SK-N-SH (cell line): ENCODE results near the gene SLC6A3. TPM values are rescaled to one million over a fixed set of nuclear protein-coding genes. Genes with fewer than 3 reads are reported as not detected.

Experiments used
- CTCF ChIA-PET: fragments of 300-600, 350-600 bp; formaldehyde crosslinking; extraction: SDS; loops from one replicate; lab custom pipeline; 2021; lab: Yijun Ruan, JAX
- POLR2A ChIA-PET: fragments of 350-600 bp; sonication (Branson Sonifier 250); formaldehyde crosslinking; extraction: SDS; loops from one replicate; lab custom pipeline; 2020; ENCODE audit warnings: antibody characterized with exemption, inconsistent platforms; lab: Yijun Ruan, JAX
- DNase-seq: peaks from one replicate; pipeline ENCODE4 v3.0.0; 2012
- H2AFZ ChIP-seq: fragments of 200-600 bp; sonication (generic); 2 replicates; pipeline ENCODE4 v1.8.1; 2016; ENCODE audit warnings: antibody characterized with exemption, mild to moderate bottlenecking, low read depth
- H3F3A ChIP-seq: fragments of 200-600 bp; sonication (generic); replicated peaks from 2 replicates; pipeline ENCODE3; 2016; ENCODE audit warnings: antibody characterized with exemption, mild to moderate bottlenecking; ENCODE audit not compliant: insufficient read depth
- H3K27ac ChIP-seq, 2 experiments: fragments of 200-500 bp in 1 of 2; fragments of 200-600 bp in 1 of 2; sonication (Bioruptor generic) in 1 of 2; sonication (generic), shearing (Covaris generic) in 1 of 2; 2 replicates each; pipeline versions ENCODE4 v1.5.1 to v1.6.1; 2014 to 2016; ENCODE audit warnings: low read depth in 2 of 2, inconsistent platforms in 1 of 2, low read length in 1 of 2, mild to moderate bottlenecking in 1 of 2, mixed read lengths in 1 of 2
- H3K27me3 ChIP-seq: fragments of 200-600 bp; sonication (generic), shearing (Covaris generic); 2 replicates; pipeline ENCODE4 v1.6.1; 2016; ENCODE audit warnings: mixed run types; ENCODE audit not compliant: insufficient read depth
- H3K36me3 ChIP-seq, 2 experiments: fragments of 200-500 bp in 1 of 2; fragments of 200-600 bp in 1 of 2; sonication (Bioruptor generic) in 1 of 2; sonication (generic) in 1 of 2; replicated peaks in 1 of 2; 2 replicates each; pipeline versions ENCODE3 to v1.5.1; 2014 to 2016; ENCODE audit warnings: low read length in 1 of 2, mild to moderate bottlenecking in 1 of 2; ENCODE audit not compliant: insufficient read depth in 2 of 2, control insufficient read depth in 1 of 2
- H3K4me1 ChIP-seq, 2 experiments: fragments of 200-500 bp in 1 of 2; fragments of 200-600 bp in 1 of 2; sonication (Bioruptor generic) in 1 of 2; sonication (generic), shearing (Covaris generic) in 1 of 2; 2 replicates each; pipeline versions ENCODE4 v1.5.1 to v1.6.1; 2014 to 2016; ENCODE audit warnings: low read depth in 1 of 2, low read length in 1 of 2, mixed run types in 1 of 2; ENCODE audit not compliant: insufficient read depth in 2 of 2, control insufficient read depth in 1 of 2
- H3K4me2 ChIP-seq: fragments of 200-600 bp; sonication (generic), shearing (Covaris generic); 2 replicates; pipeline ENCODE4 v1.6.1; 2017; ENCODE audit warnings: mixed run types
- H3K4me3 ChIP-seq, 2 experiments: fragments of 200-500 bp in 1 of 2; fragments of 200-600 bp in 1 of 2; sonication (Bioruptor generic) in 1 of 2; sonication (generic), shearing (Covaris generic) in 1 of 2; 2 replicates each; pipeline versions ENCODE4 v1.5.1 to v1.8.1; 2014 to 2016; ENCODE audit warnings: low read depth in 2 of 2, inconsistent platforms in 1 of 2, low read length in 1 of 2, mild to moderate bottlenecking in 1 of 2, mixed read lengths in 1 of 2, moderate library complexity in 1 of 2
- H3K79me2 ChIP-seq: fragments of 200-600 bp; sonication (generic); 2 replicates; pipeline ENCODE4 v1.8.1; 2017; ENCODE audit warnings: mild to moderate bottlenecking; ENCODE audit not compliant: insufficient read depth
- H3K9ac ChIP-seq: fragments of 200-600 bp; sonication (generic); 2 replicates; pipeline ENCODE4 v1.6.1; 2017; ENCODE audit warnings: mixed run types
- H3K9me2 ChIP-seq: fragments of 200-600 bp; sonication (generic); 2 replicates; pipeline ENCODE4 v1.6.1; 2017; ENCODE audit warnings: mixed run types
- H3K9me3 ChIP-seq: fragments of 200-600 bp; sonication (generic); 2 replicates; pipeline ENCODE4 v1.6.1; 2017; ENCODE audit warnings: mixed run types, mild to moderate bottlenecking, moderate library complexity
- H4K20me1 ChIP-seq: fragments of 200-600 bp; sonication (generic); 2 replicates; pipeline ENCODE4 v1.6.1; 2017; ENCODE audit warnings: mild to moderate bottlenecking, mixed run types; ENCODE audit not compliant: insufficient read depth
- ELF1 ChIP-seq: IDR thresholded peaks from 2 replicates; pipeline ENCODE4 v1.4.0; 2012
- EZH2phosphoT487 ChIP-seq: fragments of 200-600 bp; sonication (generic); IDR thresholded peaks from 2 replicates; pipeline ENCODE4 v1.6.1; 2017; ENCODE audit warnings: low read depth, mixed run types, mild to moderate bottlenecking, antibody characterized with exemption, moderate library complexity, borderline replicate concordance
- FOSL2 ChIP-seq: IDR thresholded peaks from 2 replicates; pipeline ENCODE4 v1.4.0; 2012; ENCODE audit warnings: low read depth, mild to moderate bottlenecking, moderate library complexity, borderline replicate concordance
- MAX ChIP-seq: IDR thresholded peaks from 2 replicates; pipeline ENCODE4 v1.4.0; 2012; ENCODE audit warnings: low read depth
- MEF2A ChIP-seq: IDR thresholded peaks from 2 replicates; pipeline ENCODE4 v1.4.0; 2012; ENCODE audit warnings: low read depth, borderline replicate concordance
- NFIC ChIP-seq: IDR thresholded peaks from 2 replicates; pipeline ENCODE4 v1.4.0; 2012; ENCODE audit warnings: borderline replicate concordance
- NRF1 ChIP-seq: IDR thresholded peaks from 2 replicates; pipeline ENCODE4 v1.6.1; 2012; ENCODE audit warnings: low read depth, mild to moderate bottlenecking, low read length
- PBX3 ChIP-seq: IDR thresholded peaks from 2 replicates; pipeline ENCODE4; 2012
- POLR2AphosphoS5 ChIP-seq: IDR thresholded peaks from 2 replicates; pipeline ENCODE4 v1.6.1; 2012; ENCODE audit warnings: low read depth, low read length
- RAD21 ChIP-seq: IDR thresholded peaks from 2 replicates; pipeline ENCODE4 v1.6.1; 2012; ENCODE audit warnings: mild to moderate bottlenecking, low read length
- RCOR1 ChIP-seq: fragments of 150-350 bp; IDR thresholded peaks from 2 replicates; pipeline ENCODE4 v1.6.1; 2017; ENCODE audit warnings: antibody characterized with exemption, low read length
- RFX5 ChIP-seq: IDR thresholded peaks from 2 replicates; pipeline ENCODE4 v1.6.1; 2012; ENCODE audit warnings: mild to moderate bottlenecking, improper control_type of control experiment, low read length
- RXRA ChIP-seq: IDR thresholded peaks from 2 replicates; pipeline ENCODE4 v1.4.0; 2012; ENCODE audit warnings: low read depth, mild to moderate bottlenecking, borderline replicate concordance
- SIN3A ChIP-seq: IDR thresholded peaks from 2 replicates; pipeline ENCODE4 v1.6.1; 2012; ENCODE audit warnings: low read depth, mild to moderate bottlenecking, low read length, moderate library complexity, borderline replicate concordance
- TAF1 ChIP-seq: IDR thresholded peaks from 2 replicates; pipeline ENCODE4 v1.6.1; 2012; ENCODE audit warnings: low read depth, mild to moderate bottlenecking, low read length, moderate library complexity, borderline replicate concordance
- TCF12 ChIP-seq: IDR thresholded peaks from 2 replicates; pipeline ENCODE4 v1.4.0; 2012
- TEAD4 ChIP-seq: IDR thresholded peaks from 2 replicates; pipeline ENCODE4 v1.4.0; 2012; ENCODE audit warnings: mild to moderate bottlenecking, borderline replicate concordance; ENCODE audit not compliant: insufficient read depth
- YY1 ChIP-seq: IDR thresholded peaks from 2 replicates; pipeline ENCODE4 v1.4.0; 2012; ENCODE audit warnings: low read depth, mild to moderate bottlenecking
- ZBTB33 ChIP-seq: IDR thresholded peaks from 2 replicates; pipeline ENCODE4 v1.4.0; 2012; ENCODE audit warnings: low read depth, borderline replicate concordance
- WGBS: methylation state at CpG from one replicate; pipeline ENCODE4 v1.1.6; 2017; ENCODE audit warnings: low lambda C conversion rate; 5-methylcytosine and 5-hydroxymethylcytosine counted together
- polyA plus RNA-seq, 3 experiments: library from polyadenylated mRNA; depleted of rRNA; stranded (reverse); fragments of >200 nt; gene quantifications; 2 replicates each; pipeline ENCODE4 v1.2.3, GENCODE V29; 2012

The SLC6A3 gene
- polyA plus RNA-seq, 1 of the 3 experiments (the other 2 are of a cell fraction), result not detected

- Histone ChIP-seq H3K9ac (peak overlapping the region; percentile 13; the same call in 1 of the 2 replicates), H4K20me1 (no peaks in the 10 kb centered on the region; the same call in 1 of the 2 replicates), H3F3A (no peaks in the 10 kb centered on the region), H3K36me3 (peaks cover 14 to 39% of the 10 kb centered on the region in 2 experiments), H3K27me3 (no peaks in the 10 kb centered on the region), H2AFZ (no peak overlapping the region), H3K9me2 (no peaks in the 10 kb centered on the region), H3K79me2 (peaks cover 46% of the 10 kb centered on the region), H3K27ac (no peak overlapping the region; a peak in 1 of 4 replicates), H3K4me2 (peak overlapping the region; percentile 76), H3K4me3 (peak overlapping the region in 1 of 2 experiments; percentile 98; a peak in 3 of 4 replicates), H3K9me3 (no peaks in the 10 kb centered on the region), H3K4me1 (peaks cover 0 to 18% of the 10 kb centered on the region in 2 experiments; a peak in 2 of 4 replicates)
- ChIA-PET CTCF (no interaction called here), POLR2A (no interaction called here)
- no peak for TF ChIP-seq NRF1
- no peak for TF ChIP-seq RAD21
- TF ChIP-seq NFIC, result no peak
- no peak for TF ChIP-seq TEAD4
- no peak for TF ChIP-seq PBX3
- no peak for TF ChIP-seq SIN3A
- no peak for TF ChIP-seq MEF2A
- no peak for TF ChIP-seq RXRA
- no peak for TF ChIP-seq TAF1
- no peak for TF ChIP-seq EZH2phosphoT487
- no peak for TF ChIP-seq YY1
- TF ChIP-seq FOSL2, result no peak
- no peak for TF ChIP-seq ZBTB33
- TF ChIP-seq TCF12, result no peak
- no peak for TF ChIP-seq RFX5
- TF ChIP-seq RCOR1, result no peak
- no peak for TF ChIP-seq MAX
- no peak for TF ChIP-seq ELF1
- TF ChIP-seq POLR2AphosphoS5, result no peak
- WGBS, result 82% methylated on average over 8 of the region's 9 CpGs
- DNase-seq, result no peak
These were observed 101.9 kb downstream of the SLC6A3 start for GRCh38 chr5:1343315-1343751.

Other genes starting within 250 kb of the SLC6A3 start
- not detected in 2 replicates for gene SLC6A19, start 243.8 kb downstream of the SLC6A3 start, polyA plus RNA-seq (2012; rRNA removed)
- not detected in 2 replicates for gene SLC6A18, start 220.1 kb downstream of the SLC6A3 start, polyA plus RNA-seq (2012; rRNA removed)
- gene TERT, start 150.4 kb downstream of the SLC6A3 start, polyA plus RNA-seq (2012; rRNA removed), result 1.8 and 2.4 TPM in 2 replicates
- gene CLPTM1L, start 100.3 kb downstream of the SLC6A3 start, polyA plus RNA-seq (2012; rRNA removed), result 202 TPM in 2 replicates
- 32.5 and 42.3 TPM in 2 replicates for gene LPCAT1, start 78.5 kb upstream of the SLC6A3 start, polyA plus RNA-seq (2012; rRNA removed)